MG63 (cell line): Measurements from ENCODE around the gene TLK2. TPM values are rescaled to one million over a fixed set of nuclear protein-coding genes. Genes with fewer than 3 reads are reported as not detected.
"Not testable (repeated sequence)": the region's sequence is repeated elsewhere in the genome, so short reads cannot be mapped to it uniquely, and the experiment has no call there.

Experiments
- DNase-seq: peaks from one replicate; pipeline ENCODE4 v3.0.0-alpha.2; 2020
- H3K27me3 ChIP-seq: fragments of 250-450 bp; sonication (Bioruptor Pico); 2 replicates; pipeline ENCODE4 v1.5.1; 2020; ENCODE audit warnings: mild to moderate bottlenecking, moderate library complexity
- H3K36me3 ChIP-seq: fragments of 250-450 bp; sonication (Bioruptor Pico); 2 replicates; pipeline ENCODE4 v1.5.1; 2020; ENCODE audit warnings: mild to moderate bottlenecking, moderate library complexity
- H3K4me3 ChIP-seq: fragments of 250-450 bp; sonication (Bioruptor Pico); 2 replicates; pipeline ENCODE4 v1.5.1; 2020; ENCODE audit warnings: mild to moderate bottlenecking, moderate library complexity
- H3K9me3 ChIP-seq: fragments of 250-450 bp; sonication (Bioruptor Pico); 2 replicates; pipeline ENCODE4 v1.5.1; 2020; ENCODE audit warnings: mild to moderate bottlenecking, moderate library complexity
- total RNA-seq: library from RNA; depleted of rRNA; stranded (reverse); fragments of >200 nt; shearing (Covaris generic); gene quantifications from 2 replicates; pipeline ENCODE4 v1.2.3, GENCODE V29; 2014; ENCODE audit warnings: low replicate concordance

TLK2 gene
- total RNA-seq, 1 experiment from 2014 or later: 27.7 TPM

DNA sequence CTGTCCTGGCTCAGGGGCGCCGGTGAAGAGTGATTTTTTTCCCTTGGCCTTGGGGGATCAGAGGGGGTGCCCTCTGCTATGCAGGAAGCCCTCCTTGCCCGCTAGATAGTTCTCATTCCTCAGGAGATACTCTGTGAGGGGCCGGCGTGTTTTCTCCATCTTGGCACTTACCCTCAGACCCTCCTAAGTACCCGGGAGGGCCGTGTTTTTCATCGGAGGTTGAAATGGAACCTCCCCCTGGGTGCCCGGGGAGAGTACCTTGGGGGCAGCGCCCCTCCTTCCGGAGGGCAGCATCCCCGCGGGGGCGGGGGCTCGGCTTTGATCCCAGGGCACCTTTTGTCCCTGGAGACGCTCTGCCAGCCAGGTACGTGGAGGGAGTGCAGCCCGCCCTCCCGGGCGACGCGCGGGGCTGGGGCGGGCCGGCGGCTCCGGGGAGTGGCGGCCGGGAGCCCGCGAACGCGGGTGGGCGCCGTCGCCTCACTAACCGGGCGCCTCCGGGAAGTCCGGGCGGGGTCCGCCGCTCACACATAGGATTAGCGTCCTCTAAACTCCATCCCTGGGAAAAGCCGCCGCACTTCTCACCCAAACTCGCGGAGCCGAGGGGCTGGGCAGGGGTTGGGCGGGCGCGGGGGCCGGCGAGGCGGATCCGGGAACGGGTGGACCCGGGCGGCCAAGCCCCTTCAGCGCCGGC is 762 bp upstream of the TLK2 start:
- DNase-seq: peak; percentile 17
- peaks cover 13% of the 10 kb centered on the region for H3K36me3 ChIP-seq
- H3K4me3 ChIP-seq: peak overlapping the region; percentile 52
- H3K9me3 ChIP-seq, H3K27me3 ChIP-seq: not testable (repeated sequence)

DNA sequence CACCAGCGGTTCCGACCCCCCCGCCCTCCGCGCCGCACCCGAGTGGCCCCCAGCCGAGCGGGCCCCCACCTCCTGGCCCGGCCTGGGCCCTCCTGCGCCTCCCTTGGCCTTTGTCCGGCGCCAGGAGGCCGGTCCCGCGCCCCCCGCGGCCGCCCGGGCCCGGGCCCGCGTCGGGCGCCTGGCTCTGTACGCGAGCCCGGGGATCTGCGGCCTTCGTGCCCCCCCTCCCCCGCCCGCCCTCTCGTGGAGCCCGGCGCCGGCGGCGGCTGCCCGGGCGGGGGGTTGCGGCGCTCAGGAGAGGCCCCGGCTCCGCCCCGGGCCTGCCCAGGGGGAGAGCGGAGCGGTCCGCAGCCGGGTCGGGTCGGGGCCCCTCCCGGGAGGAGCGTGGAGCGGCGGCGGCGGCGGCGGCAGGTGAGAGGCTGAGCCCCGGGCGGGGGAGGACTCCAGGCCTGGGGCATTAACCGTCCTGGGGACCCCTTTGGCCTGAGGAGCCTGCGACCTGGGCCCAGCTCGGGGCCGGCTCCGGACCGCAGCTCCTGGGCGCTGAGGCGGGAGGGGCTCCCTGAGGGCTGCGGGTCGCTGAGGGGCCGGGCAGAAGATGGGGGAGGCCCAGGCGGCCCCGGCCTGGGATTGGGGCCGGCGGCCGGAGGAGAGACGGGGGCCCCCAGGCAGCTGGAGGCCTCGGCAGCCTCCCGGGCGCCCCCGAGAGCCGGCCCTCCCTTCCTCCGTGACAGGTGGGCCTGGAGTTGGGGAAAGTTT is 434 bp downstream of the TLK2 start:
- H3K4me3 ChIP-seq: peak overlapping the region; percentile 74
- H3K9me3 ChIP-seq, H3K27me3 ChIP-seq: not testable (repeated sequence)
- peak; percentile 74 for DNase-seq
- H3K36me3 ChIP-seq: peaks cover 13% of the 10 kb centered on the region

DNA sequence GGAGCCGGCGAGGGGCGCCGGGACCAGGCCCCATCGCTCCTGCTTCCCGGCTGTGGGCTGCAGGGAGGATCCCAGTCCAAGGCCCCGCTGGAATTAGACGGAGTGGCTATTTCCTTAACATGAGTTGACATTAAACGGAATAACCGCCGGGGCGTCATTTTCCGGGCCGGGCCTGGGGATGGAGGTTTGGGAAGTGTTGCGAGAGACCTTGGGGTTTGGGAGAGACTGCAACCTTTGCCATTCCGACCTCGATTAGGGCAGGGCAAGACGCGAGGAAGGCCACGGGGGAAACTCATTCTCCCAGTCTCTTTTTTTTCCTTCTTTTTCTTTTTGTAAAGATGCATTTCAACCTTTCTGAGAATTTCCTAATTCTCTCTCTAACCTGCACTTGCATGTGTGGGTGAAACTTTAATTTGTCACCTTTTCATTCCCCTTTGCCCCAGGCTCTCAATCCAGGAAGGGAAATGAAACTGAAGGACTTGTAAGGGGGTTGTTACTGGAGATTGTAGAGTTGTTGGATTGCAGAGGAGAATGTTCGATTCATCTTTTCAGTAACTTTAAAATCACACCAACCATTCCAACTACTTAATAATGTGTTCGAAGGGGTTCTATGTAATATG is 1.1 kb downstream of the TLK2 start:
- Histone ChIP-seq H3K36me3 (peaks cover 18% of the 10 kb centered on the region), H3K4me3 (peak overlapping the region; percentile 74)
- DNase-seq: peak; percentile 28
- H3K27me3 ChIP-seq, H3K9me3 ChIP-seq: not testable (repeated sequence)

DNA sequence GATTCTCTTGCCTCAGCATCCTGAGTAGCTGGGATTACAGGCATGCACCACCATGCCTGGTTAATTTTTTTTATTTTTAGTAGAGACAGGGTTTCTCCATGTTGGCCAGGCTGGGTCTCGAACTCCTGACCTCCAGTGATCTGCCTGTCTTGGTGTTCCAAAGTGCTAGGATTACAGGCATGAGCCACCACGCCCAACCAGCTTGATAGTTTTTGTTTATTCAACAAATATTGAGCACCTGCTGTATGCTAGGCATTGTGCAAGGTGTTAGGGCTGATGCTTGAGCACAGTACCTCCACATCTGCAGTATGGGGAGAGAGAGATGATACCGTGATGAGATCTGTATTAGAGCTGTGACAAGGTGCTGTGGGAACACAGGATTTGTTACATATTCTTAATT is 3.9 kb downstream of the TLK2 start:
- H3K36me3 ChIP-seq: peaks cover 34% of the 10 kb centered on the region
- not testable (repeated sequence) for H3K9me3 ChIP-seq, DNase-seq, H3K4me3 ChIP-seq, H3K27me3 ChIP-seq

DNA sequence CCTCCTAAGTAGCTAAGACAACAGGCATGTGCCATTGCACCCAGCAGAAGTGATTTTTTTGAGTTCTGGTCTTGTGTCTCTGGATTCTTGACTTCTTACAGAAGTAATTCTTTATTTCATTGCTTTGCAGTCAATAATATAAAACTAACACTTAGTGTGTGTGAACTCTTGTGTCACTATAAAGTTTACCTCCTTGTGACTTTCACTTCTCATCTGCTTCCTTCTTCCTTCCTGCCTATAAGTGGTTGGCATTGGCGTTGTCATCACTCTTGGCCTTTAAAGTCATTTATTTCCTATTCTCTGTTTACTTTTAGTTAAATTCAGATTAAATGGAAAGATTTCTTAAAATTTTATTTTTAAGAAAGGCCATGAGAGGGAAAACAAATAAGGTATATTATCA is 12.4 kb downstream of the TLK2 start:
- peaks cover 20% of the 10 kb centered on the region for H3K36me3 ChIP-seq
- not testable (repeated sequence) for H3K27me3 ChIP-seq, H3K4me3 ChIP-seq, H3K9me3 ChIP-seq, DNase-seq

DNA sequence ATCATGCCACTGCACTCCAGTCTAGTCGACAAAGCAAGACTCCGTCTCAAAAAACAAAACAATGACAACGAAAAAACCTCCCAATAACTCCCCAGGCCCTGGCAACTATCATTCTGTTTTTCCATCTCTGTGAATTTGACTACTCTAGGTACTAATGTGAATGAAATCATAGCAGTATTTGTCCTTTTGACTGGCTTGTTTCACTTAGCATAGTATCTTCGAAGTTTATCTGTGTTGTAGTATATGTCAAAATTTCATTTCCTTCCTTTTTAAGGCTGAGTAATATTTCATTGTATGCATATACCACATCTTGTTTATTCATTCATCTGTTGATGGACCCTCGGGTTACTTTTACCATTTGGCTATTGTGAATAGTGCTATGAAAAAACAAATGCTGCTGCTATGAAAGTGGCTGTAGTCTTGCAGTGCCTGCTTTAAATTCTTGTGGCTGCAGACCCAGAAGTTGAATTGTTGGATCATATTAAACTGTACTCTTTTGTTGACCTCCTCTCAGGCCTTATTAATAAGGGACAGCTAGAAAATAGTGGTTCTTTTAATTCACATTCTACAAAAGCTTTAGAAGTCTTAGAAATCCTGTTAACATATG is 14.5 kb downstream of the TLK2 start:
- not testable (repeated sequence) for DNase-seq, H3K4me3 ChIP-seq, H3K9me3 ChIP-seq, H3K27me3 ChIP-seq
- peaks cover 16% of the 10 kb centered on the region for H3K36me3 ChIP-seq

DNA sequence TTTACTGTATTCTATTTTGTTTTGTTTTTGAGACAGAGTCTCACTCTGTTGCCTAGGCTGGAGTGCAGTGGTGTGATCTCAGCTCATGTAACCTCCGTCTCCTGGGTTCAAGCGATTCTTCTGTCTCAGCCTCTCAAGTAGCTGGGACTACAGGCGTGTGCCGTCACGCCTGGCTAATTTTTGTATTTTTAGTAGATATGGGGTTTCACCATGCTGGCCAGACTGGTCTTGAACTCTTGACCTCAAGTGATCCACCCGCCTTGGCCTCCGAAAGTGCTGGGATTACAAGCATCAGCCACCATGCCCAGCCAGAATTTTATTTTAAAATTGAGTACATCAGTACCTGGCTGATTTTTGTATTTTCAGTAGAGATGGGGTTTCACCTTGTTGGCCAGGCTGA is 15.4 kb downstream of the TLK2 start:
- H3K4me3 ChIP-seq, H3K9me3 ChIP-seq, H3K27me3 ChIP-seq, DNase-seq: not testable (repeated sequence)
- H3K36me3 ChIP-seq: peaks cover 16% of the 10 kb centered on the region

DNA sequence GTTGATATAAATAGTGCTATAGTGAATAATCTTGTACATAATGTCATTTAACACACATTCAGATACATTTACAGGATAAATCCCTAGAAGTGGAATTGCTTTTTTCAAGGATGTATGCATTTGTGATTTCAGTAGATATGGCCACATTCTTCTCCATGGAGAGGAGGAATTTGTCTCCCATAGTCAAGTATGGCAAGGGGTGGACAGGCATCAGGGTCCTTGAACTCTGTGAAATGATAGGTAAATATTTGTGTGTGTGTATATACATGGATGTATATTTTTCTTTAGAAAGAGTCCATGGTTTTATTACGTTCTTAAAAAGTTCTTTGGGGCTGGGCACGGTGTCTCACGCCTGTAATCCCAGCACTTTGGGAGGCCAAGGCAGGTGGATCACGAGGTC is 17.7 kb downstream of the TLK2 start:
- H3K36me3 ChIP-seq: peaks cover 16% of the 10 kb centered on the region
- H3K9me3 ChIP-seq: not testable (repeated sequence)

DNA sequence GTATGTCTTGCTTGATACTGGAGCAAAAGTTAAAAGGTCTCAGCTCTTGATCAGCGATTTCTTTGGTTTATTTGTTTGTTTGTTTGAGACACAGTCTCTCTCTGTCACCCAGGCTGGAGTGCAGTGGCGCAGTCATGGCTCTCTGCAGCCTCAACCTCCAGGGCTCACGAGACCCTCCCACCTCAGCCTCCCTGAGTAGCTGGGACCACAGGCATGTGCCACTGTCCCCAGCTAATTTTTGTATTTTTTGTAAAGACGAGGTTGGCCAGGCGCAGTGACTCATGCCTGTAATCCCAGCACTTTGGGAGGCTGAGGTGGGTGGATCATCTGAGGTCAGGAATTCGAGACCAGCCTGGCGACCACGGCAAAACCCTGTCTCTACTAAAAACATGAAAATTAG is 20.2 kb downstream of the TLK2 start:
- peak; percentile 23 for DNase-seq
- H3K36me3 ChIP-seq: peaks cover 11% of the 10 kb centered on the region
- H3K4me3 ChIP-seq, H3K27me3 ChIP-seq, H3K9me3 ChIP-seq: not testable (repeated sequence)

More for the DNA sequence above, 17.7 kb downstream of the TLK2 start:
- not testable (repeated sequence) for DNase-seq, H3K4me3 ChIP-seq, H3K27me3 ChIP-seq

DNA sequence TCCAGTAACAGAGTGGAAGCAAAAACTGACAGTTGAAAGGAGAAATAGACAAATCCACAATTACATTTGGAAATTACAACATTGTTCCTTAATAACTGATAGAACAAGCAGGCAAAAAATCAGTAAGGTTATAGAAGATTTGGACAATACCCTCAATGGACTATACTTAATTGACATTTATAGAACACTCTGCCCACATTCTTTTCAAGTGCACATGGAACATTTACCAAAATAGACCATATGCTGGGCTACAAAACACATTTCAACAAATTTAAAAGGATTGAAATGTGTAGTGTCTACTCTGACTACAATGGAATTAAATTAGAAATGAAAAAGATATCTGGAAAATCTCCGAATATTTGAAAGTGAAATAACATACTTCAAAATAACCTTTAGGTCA is 21.8 kb downstream of the TLK2 start:
- H3K4me3 ChIP-seq, H3K27me3 ChIP-seq, DNase-seq, H3K36me3 ChIP-seq, H3K9me3 ChIP-seq: not testable (repeated sequence)

DNA sequence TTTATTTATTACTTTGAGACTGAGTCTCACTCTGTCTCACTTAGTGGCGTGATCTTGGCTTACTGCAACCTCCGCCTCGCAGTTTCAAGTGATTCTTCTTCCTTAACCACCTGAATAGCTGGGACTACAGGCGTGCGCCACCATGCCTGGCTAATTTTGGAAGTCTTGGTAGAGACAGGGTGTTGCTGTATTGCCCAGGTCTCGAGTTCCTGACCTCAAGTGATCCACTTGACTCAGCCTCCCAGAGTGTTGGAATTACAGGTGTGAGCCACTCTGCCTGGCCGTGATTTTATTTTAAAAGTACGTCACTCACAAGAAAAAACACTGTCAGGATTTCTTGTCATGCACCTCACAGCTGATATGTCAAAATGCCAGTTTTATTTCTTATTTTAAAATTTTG is 26.2 kb downstream of the TLK2 start:
- not testable (repeated sequence) for H3K36me3 ChIP-seq, H3K4me3 ChIP-seq, DNase-seq, H3K27me3 ChIP-seq, H3K9me3 ChIP-seq

DNA sequence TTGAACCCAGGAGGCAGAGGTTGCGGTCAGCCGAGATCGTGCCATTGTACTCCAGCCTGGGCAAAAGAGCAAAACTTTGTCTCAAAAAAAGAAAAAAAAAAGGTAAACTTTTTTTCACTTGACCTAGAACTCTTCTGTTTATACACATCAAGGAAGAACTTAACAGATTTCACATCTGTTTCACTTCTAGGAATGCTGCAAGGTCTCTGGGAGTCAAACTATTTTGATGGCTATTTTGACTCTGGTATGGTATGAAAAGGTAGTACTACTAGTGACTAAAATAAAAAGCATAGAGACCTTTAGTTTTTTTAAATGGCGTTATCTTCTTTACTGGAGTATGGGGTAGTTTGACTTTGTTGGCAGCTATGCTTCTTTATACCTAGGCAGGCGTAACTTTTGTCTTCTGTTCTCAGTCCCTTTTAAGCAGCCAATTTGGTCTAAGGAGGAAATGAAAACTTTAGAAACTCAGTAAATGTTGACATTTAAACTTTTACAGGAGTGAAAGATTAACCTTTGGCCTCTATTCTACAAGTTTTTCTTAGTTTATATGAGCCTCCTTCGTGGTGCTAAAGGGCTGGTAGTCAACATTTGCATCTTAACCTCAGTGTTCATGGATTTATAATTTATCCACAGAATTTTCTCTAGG is 28.7 kb downstream of the TLK2 start:
- H3K4me3 ChIP-seq, H3K27me3 ChIP-seq, H3K9me3 ChIP-seq, DNase-seq, H3K36me3 ChIP-seq: not testable (repeated sequence)

DNA sequence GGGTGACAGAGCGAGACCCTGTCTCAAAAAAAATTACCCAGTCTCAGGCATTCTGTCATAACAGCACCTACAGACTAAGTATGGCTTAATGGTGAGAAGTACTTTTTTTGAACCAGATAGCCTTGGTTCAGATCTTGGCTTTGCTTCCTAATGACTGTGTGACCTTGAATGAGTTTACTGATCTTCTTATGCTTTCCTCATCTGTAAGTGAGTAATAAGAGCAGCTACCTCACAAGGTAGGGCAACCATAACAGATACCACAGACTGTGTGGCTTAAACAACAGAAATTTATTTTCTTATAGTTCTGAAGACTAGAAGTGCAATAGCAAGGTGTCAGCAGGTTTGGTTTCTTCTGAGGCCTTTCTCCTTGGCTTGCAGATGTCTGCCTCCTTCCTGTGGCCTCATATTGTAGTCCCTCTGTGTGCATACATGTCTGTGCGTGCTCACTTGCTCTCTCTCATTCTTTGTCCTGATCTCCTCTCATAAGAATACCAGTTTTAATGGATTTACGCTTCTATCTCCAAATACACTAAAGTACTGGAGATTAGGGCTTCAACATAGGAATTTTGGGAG is 31.7 kb downstream of the TLK2 start:
- not testable (repeated sequence) for DNase-seq, H3K27me3 ChIP-seq, H3K36me3 ChIP-seq, H3K4me3 ChIP-seq, H3K9me3 ChIP-seq

DNA sequence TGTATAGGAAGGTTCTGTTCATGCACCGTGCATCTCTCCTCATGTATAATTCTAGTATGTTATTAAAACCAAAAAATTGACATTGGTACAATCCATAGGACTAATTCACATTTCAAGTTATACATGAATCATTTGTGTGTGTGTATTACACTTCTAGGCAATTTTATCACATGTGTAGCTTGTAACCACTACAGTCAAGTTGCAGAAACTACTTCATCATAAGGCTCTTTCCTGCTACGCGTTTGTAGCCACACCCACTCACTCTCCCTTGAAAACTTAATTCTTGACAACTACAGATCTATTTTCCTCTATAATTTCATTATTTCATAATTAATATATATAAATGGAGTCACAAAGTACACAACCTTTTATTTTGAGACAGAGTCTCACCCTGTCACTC is 32.4 kb downstream of the TLK2 start:
- not testable (repeated sequence) for H3K4me3 ChIP-seq, H3K36me3 ChIP-seq, DNase-seq, H3K27me3 ChIP-seq, H3K9me3 ChIP-seq

DNA sequence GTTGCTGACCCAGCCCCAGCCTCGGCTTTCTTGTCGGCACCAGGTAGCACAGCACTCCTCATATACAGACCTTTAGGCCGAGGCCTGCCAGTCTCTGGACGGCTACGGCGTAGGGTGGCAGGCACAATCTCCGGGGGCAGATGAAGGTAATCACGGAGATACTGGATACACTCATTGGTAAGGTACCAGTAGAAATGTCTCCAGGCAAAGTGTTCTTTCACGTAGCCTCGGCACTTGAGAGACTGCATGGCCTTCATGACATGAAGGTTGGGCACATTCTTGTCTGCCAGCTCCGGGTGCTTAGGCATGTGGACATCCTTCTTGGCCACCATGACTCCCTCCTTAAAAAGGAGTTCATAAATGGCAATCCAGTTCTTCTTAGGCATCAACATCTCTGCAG is 37.8 kb downstream of the TLK2 start:
- H3K36me3 ChIP-seq, DNase-seq, H3K4me3 ChIP-seq: not testable (repeated sequence)

DNA sequence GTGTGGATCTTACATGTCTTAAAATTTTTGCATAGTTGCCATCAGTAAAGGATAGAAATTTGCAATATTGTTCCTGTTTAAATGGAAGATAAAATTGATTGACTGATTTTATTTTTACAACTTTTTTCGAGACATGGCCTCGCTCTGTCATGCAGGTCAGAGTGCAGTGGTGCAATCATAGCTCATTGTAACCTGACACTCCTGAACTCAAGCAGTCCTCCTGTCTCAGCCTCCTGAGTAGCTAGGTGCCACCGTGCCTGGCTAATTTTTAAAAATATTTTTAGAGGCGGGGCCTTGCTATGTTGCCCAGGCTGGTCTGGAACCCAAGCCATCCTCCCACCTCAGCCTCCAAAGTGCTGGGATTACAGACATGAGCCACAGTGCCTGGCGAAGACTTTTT is 42.7 kb downstream of the TLK2 start:
- H3K27me3 ChIP-seq, H3K4me3 ChIP-seq, DNase-seq, H3K9me3 ChIP-seq: not testable (repeated sequence)
- peaks cover 18% of the 10 kb centered on the region for H3K36me3 ChIP-seq

More for the DNA sequence above, 37.8 kb downstream of the TLK2 start:
- H3K27me3 ChIP-seq, H3K9me3 ChIP-seq: not testable (repeated sequence)

DNA sequence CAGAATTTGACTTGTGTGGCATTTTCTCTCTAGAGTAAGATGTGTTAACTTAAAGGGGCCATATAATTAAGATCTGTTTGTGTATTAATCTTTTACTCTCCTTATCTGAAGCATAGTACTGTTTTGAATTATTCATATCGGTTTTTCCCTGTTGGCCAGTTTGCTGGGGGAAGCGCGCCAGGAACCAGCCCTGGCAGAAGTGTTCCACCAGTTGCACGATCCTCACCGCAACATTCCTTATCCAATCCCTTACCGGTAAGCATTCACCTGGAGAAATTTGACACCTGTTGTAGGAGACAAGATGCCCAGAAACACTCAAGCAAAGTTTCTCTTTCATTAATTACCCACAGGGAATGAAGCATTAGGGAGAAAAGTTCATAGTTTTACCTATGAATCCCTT is 45.5 kb downstream of the TLK2 start:
- H3K4me3 ChIP-seq, H3K9me3 ChIP-seq, DNase-seq, H3K27me3 ChIP-seq: not testable (repeated sequence)
- peaks cover 30% of the 10 kb centered on the region for H3K36me3 ChIP-seq
